CD4-positive, alpha-beta T cell treated with Interleukin-12 subunit alpha and Interleukin-12 subunit beta, for 1 hour (primary cell): Measurements from ENCODE around the gene CHGA.

Source experiments
- DNase-seq: peaks from one replicate; pipeline ENCODE4 v3.0.0-alpha.2; 2020

Gene CHGA

DNA sequence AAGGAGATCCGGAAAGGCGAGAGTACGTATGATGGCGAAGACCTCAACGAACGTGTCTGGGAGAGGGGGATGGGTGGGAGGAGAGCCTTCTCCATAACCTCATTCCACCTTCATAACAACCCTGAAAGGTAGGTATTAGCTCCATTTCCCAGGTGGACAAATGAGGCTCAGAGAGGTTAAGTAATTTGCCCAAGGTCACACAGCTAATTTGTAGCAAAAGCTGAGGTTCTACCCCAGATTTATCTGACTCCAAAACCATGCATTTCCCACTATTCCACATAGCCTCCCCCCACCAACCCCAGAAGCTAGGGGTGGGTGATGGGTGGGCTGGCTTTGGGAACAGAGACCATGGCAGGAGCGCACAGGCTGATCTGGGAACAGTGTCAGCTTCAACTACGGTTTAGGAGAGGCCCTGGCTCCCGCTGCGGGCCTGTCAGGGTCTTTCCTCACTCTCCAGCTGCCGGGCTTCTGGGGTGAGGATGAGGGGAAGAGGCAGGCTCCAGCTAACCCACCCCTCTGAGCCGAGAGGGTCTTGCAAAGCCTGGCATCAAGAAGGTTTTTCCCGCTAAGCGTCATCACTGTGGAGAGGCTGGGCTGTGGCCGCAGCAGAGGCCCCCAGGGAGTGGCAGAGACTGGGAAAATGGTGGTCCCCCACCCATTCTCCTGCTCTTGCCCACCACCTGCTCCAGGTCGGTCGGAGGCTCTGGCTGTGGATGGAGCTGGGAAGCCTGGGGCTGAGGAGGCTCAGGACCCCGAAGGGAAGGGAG is 8.9 kb downstream of the CHGA start:
- no peak for DNase-seq

- DNase-seq: no peak
These were observed 9.8 kb downstream of the CHGA start for GRCh38 chr14:92932448-92933395.

DNA sequence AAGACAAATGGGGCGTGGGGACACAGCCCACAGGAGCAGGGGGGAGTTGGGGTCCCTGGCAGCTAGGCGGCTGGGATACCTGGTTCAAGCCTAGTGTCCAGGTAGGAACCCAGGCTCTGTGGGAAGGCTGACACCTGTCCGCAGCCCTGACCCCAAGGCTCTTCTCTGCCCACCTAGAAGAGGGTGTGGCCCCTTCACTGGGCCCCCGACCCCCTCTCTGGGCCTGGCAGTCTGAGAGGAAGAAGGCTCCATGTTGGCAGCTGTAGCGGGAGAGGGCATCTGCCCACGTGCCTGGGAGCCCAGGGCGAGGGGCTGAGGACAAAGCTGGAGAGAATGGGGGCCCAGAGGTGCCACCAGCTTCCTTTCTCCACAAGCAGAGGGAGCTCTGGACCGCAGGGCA is 10.5 kb downstream of the CHGA start:
- DNase-seq: no peak

DNA sequence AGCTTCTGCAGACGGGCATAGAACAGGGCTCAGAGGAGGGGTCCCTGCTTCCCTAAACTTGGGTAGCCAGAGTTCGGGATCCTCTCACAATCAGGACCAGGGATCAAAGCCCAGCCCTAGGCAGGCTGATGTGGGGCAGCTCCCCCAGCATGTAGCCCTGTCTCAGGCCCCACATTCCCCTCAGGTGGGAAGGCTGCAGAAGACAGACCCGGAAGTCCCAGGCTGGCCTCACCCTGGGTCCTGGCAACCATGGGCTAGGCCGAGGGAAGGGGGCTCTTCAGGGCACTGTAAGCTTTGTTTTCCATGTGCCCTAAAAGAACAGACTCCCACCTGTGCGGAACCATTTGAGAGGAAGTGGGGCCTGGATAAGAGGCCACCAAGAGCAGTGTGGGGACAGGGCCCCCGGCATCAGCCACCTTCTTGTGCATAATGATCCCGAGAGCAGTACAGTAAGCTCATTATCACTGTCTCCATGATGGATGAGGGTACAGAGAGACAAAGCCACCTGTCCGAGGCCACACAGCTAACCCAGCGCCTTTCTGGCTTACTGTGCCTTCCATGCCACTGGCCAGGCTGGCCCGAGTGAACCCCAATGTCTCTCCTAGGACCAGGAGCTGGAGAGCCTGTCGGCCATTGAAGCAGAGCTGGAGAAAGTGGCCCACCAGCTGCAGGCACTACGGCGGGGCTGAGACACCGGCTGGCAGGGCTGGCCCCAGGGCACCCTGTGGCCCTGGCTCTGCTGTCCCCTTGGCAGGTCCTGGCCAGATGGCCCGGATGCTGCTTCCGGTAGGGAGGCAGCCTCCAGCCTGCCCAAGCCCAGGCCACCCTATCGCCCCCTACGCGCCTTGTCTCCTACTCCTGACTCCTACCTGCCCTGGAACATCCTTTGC is 11.5 kb downstream of the CHGA start:
- no peak for DNase-seq

- DNase-seq: no peak
These were observed 12.5 kb downstream of the CHGA start for GRCh38 chr14:92935446-92935845.

DNA sequence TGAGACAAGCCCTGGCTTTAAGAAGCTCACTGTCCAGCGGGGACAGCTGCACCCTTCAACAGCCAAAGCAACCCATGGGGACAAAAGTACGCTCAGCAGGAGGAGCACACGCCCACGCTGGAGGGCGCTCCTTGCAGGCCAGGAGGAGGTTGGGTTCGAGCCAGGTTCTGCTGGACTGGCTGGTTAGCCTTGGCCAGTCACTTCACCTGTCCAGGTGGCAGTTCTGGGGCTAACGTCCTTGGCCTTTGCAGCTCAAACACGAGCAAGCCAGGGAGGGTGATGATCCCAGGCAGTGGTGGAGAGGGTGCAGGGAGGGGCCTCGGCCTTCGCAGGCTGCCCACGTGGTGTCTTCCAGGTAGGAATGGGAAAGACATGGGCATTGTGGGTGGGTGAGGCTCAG is 13.1 kb downstream of the CHGA start:
- no peak for DNase-seq

- DNase-seq: no peak
These were observed 14.3 kb downstream of the CHGA start for GRCh38 chr14:92937051-92937937.

GRCh38 chr14:92938235-92938875 is 15.4 kb downstream of the CHGA start:
- DNase-seq: no peak

- no peak for DNase-seq
These were observed 16.1 kb downstream of the CHGA start for GRCh38 chr14:92938890-92939671.

- DNase-seq: no peak
These were observed 16.7 kb downstream of the CHGA start for GRCh38 chr14:92939699-92940098.

- DNase-seq: no peak
These were observed 17.6 kb downstream of the CHGA start for GRCh38 chr14:92940543-92940942.

GRCh38 chr14:92941531-92941930 is 18.6 kb downstream of the CHGA start:
- no peak for DNase-seq

DNA sequence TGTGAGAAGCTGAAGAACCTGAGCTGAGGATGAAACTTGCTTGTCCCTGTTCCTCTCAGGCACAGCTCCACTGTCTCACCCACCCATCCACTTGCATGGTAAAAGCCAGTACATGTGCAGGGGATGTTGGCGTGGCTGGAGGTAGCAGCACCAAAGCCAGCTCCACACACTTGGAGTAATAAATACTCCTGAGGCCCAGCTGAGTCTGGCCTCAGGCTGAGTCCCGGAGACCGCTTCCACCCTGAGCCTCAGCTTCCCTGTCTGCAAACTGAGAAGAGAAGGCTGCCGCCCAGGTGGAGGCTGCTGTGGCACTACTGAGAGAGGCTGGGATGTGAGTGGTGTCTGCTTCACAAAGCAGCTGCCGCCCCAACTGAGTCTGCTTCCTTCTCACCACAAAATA is 19.2 kb downstream of the CHGA start:
- DNase-seq: no peak

- DNase-seq: no peak
These were observed 19.6 kb downstream of the CHGA start for GRCh38 chr14:92942576-92942975.

GRCh38 chr14:92942976-92943710 is 20.2 kb downstream of the CHGA start:
- DNase-seq: no peak

DNA sequence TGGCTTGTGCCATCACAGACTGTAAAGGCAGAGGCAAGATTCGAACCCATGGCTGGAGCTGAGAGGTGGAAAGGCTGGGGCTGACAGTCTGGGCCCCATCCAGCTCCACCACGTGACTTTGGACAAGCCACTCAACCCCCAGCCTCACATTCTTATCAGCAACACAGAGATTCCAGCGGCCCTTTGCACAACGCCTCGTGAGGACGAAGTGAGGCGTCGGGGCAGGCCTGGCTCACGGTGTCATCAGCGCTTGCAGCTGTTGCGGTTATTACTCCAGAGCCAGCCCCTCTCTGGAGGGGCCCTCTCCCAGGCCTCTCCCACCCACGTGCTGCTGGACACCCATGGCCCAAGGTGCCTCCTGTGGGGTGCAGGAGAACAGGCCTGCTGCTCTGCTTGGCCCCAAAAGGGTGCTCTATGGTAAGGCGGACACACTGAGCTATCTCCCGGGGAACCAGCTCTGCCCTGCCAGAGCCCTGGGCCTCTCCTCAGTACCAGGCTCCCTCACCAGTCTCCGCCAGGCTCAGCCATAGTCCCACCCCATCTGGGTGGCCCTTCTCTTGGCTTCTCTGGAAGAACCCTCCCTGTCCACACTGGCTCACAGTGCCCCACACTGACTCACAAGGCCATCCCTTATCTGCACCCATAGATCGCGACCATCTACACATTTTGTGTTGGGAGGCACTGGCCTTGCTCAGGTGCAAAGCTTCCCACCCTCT is 21.1 kb downstream of the CHGA start:
- no peak for DNase-seq

DNA sequence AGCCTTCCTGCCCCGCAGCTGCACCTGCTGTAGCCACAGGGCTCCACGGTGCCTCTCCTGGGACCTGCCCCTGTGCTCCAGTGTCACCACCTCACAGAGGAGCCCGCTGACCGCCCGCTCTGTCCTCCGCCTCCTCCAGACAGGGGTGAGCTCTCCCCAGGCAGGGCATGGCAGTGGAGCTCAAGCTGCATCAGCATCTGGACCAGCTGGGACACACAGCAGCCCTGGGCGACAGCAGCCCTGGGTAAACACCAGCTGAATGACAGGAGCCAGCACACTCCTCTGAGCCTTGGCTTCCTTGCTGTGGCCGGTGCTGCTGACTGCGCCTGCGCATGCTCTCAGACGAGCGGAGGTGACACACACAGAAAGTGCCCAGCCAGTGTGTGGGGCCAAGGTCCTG is 22.0 kb downstream of the CHGA start:
- DNase-seq: no peak

DNA sequence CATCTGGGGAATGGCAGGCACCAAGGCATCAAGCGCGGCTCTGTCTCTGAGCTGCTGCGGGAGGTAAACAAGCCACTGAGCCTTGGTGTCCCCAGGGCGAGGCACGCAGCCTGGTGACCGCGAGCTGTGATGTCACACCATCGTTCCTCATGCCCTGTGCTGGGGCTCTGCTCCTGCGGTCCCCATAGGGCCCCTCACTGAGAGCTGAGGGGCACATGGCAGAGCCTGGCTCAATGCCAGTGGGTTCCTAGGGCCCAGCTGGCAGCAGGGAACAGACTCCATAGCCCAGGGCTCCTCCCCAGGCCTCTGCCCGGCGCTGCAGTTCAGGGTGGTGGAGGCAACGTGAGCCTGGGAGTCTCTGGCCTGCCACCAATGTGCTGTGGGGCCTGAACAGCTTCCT is 22.6 kb downstream of the CHGA start:
- DNase-seq: no peak
